ENCODE measurements around the gene PEX7. TPM values are rescaled to one million over a fixed set of nuclear protein-coding genes. Genes with fewer than 3 reads are reported as not detected.

The PEX7 gene
- total RNA-seq, 1 experiment from 2014 or later = 8.1 TPM

DNA sequence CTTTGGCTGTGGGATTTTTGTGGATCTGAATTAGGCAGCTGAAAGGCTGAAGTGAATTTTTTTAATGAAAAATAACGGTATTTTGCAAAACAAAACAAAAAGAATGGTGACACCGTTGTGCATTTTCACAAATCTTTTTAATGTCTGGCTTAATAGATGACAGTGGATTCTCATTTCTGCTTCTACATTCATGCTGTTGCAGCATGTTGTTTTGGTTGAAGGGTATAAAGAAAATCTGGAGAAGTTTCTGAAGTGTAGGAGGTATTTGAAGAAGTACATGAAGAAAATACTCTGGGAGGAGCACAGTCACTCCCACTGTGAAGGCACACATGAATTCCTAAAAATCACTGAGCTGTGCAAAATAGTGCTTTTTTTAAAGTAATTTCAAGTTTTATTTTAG lies 27.0 kb upstream of the PEX7 start:
- Histone ChIP-seq H3K9me3 (ENCODE audit: control insufficient read depth in 1 of 2, insufficient read depth in 1 of 2, low read depth in 1 of 2, low read length in 2 of 2) (no peaks in the 10 kb centered on the region), H3K9ac (ENCODE audit: low read length) (no peak overlapping the region), H3K4me2 (ENCODE audit: low read length) (no peak overlapping the region), H3K27me3 (ENCODE audit: insufficient read depth, low read length) (no peaks in the 10 kb centered on the region), H3K79me2 (ENCODE audit: insufficient read depth, low read length) (no peaks in the 10 kb centered on the region; the same call in 1 of the 2 replicates), H3K4me1 (ENCODE audit: control insufficient read depth in 1 of 2, insufficient read depth in 2 of 2, low read length in 2 of 2) (peaks cover 10 to 18% of the 10 kb centered on the region in 2 experiments; a peak in 3 of 4 replicates), H3K36me3 (ENCODE audit: control insufficient read depth in 1 of 2, insufficient read depth in 2 of 2, low read length in 2 of 2) (no peaks in the 10 kb centered on the region), H3K9me2 (ENCODE audit: insufficient read depth) (no peaks in the 10 kb centered on the region; the same call in 1 of the 2 replicates), H4K20me1 (ENCODE audit: insufficient read depth) (no peaks in the 10 kb centered on the region), H3K4me3 (replicated peaks in 1 of 2; ENCODE audit: low read depth in 1 of 2, low read length in 2 of 2) (no peak overlapping the region), H3K27ac (ENCODE audit: low read depth, low read length) (no peak overlapping the region), H2AFZ (ENCODE audit: low read depth, low read length, poor library complexity, severe bottlenecking) (no peak overlapping the region)
- ChIA-PET RAD21 (ENCODE audit: low non-redundant PET in 1 of 2, low total read pairs in 2 of 2, uncharacterized antibody in 2 of 2, unreplicated experiment in 2 of 2) (no interaction called here), CTCF (interaction anchor here (2.3 kb wide), 1 partner anchor 151 kb away, joined by 9 read pairs; no protein-coding TSS in a partner anchor), POLR2A (no interaction called here)
- ATAC-seq = no peak
- no peak for DNase-seq (ENCODE audit: low read depth, low spot score)
- TF ChIP-seq EZH2 (IDR thresholded peaks at IDR 0.05) = no peak
- no peak for TF ChIP-seq CBX3 (IDR thresholded peaks at IDR 0.05; ENCODE audit: low read depth)
- BruUV-seq (replicated peaks) = no TSS peak
- intact Hi-C loops (cut with micrococcal nuclease) = no loop called here

DNA sequence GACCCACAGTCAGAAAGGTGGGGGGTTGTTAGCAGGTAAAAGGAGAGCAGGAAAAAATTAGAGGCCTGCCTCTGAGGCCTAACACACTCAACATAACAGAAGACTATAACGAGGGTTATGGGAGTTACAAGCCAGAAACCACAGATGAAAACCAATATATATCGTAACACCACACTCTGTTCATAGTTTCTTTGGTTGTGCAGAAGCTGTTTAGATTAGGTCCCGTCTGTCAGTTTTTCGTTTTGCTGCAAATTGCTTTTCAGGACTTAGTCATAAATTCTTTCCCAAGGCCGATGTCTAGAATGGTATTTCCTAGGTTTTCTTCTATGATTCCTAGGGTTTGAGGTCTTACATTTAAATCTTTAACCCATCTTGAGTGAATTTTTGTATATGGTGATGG lies 26.4 kb upstream of the PEX7 start:
- H3K4me1 ChIP-seq (ENCODE audit: control insufficient read depth in 1 of 2, insufficient read depth in 2 of 2, low read length in 2 of 2) = peaks cover 4 to 12% of the 10 kb centered on the region in 2 experiments; a peak in 3 of 4 replicates
- no peak overlapping the region for H3K4me2 ChIP-seq (ENCODE audit: low read length)
- H3K9ac ChIP-seq (ENCODE audit: low read length) = no peak overlapping the region
- TF ChIP-seq, protein P1, sequence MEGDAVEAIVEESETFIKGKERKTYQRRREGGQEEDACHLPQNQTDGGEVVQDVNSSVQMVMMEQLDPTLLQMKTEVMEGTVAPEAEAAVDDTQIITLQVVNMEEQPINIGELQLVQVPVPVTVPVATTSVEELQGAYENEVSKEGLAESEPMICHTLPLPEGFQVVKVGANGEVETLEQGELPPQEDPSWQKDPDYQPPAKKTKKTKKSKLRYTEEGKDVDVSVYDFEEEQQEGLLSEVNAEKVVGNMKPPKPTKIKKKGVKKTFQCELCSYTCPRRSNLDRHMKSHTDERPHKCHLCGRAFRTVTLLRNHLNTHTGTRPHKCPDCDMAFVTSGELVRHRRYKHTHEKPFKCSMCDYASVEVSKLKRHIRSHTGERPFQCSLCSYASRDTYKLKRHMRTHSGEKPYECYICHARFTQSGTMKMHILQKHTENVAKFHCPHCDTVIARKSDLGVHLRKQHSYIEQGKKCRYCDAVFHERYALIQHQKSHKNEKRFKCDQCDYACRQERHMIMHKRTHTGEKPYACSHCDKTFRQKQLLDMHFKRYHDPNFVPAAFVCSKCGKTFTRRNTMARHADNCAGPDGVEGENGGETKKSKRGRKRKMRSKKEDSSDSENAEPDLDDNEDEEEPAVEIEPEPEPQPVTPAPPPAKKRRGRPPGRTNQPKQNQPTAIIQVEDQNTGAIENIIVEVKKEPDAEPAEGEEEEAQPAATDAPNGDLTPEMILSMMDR (IDR thresholded peaks at IDR 0.05 in 2 of 3, conservative IDR thresholded peaks at IDR 0.05 in 1 of 3; ENCODE audit: borderline replicate concordance in 1 of 3, insufficient read depth in 1 of 3, low read depth in 2 of 3, low read length in 2 of 3) = no peak
- no peak for TF ChIP-seq TCF7L2 (IDR thresholded peaks at IDR 0.05; ENCODE audit: borderline replicate concordance, extremely low read depth, insufficient read depth, insufficient read length)
- TF ChIP-seq POLR2A (IDR thresholded peaks at IDR 0.05; ENCODE audit: borderline replicate concordance, extremely low read depth, insufficient read depth, insufficient read length) = no peak
- TF ChIP-seq CBX3 (IDR thresholded peaks at IDR 0.05; ENCODE audit: low read depth) = no peak
- TF ChIP-seq JUND (IDR thresholded peaks at IDR 0.05) = no peak
- TF ChIP-seq EGR1 (IDR thresholded peaks at IDR 0.05; ENCODE audit: low read depth) = no peak
- TF ChIP-seq EZH2 (IDR thresholded peaks at IDR 0.05) = no peak
- no peak for TF ChIP-seq SIN3A (IDR thresholded peaks at IDR 0.05; ENCODE audit: low read depth)
- no peak for TF ChIP-seq ZNF274 (IDR thresholded peaks at IDR 0.05; ENCODE audit: low read depth, low read length)
- TF ChIP-seq POLR2AphosphoS5 (IDR thresholded peaks at IDR 0.05; ENCODE audit: low read depth, low read length) = no peak
- TF ChIP-seq CEBPB (IDR thresholded peaks at IDR 0.05; ENCODE audit: low read depth) = no peak
- TF ChIP-seq, protein P2, sequence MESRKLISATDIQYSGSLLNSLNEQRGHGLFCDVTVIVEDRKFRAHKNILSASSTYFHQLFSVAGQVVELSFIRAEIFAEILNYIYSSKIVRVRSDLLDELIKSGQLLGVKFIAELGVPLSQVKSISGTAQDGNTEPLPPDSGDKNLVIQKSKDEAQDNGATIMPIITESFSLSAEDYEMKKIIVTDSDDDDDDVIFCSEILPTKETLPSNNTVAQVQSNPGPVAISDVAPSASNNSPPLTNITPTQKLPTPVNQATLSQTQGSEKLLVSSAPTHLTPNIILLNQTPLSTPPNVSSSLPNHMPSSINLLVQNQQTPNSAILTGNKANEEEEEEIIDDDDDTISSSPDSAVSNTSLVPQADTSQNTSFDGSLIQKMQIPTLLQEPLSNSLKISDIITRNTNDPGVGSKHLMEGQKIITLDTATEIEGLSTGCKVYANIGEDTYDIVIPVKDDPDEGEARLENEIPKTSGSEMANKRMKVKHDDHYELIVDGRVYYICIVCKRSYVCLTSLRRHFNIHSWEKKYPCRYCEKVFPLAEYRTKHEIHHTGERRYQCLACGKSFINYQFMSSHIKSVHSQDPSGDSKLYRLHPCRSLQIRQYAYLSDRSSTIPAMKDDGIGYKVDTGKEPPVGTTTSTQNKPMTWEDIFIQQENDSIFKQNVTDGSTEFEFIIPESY (IDR thresholded peaks at IDR 0.05; ENCODE audit: extremely low read depth, insufficient replicate concordance, low read length) = no peak
- no peak for TF ChIP-seq EZH2phosphoT487 (IDR thresholded peaks at IDR 0.05; ENCODE audit: borderline replicate concordance)
- ChIA-PET POLR2A (no interaction called here), RAD21 (ENCODE audit: low non-redundant PET in 1 of 2, low total read pairs in 2 of 2, uncharacterized antibody in 2 of 2, unreplicated experiment in 2 of 2) (no interaction called here), CTCF (no interaction called here)
- H3K9me3 ChIP-seq (ENCODE audit: control insufficient read depth in 1 of 2, insufficient read depth in 1 of 2, low read depth in 1 of 2, low read length in 2 of 2) = no peaks in the 10 kb centered on the region
- H3K79me2 ChIP-seq (ENCODE audit: insufficient read depth, low read length) = no peaks in the 10 kb centered on the region; the same call in 1 of the 2 replicates
- no peak for ATAC-seq
- DNase-seq (ENCODE audit: low read depth, low spot score) = no peak
- H4K20me1 ChIP-seq (ENCODE audit: insufficient read depth) = no peaks in the 10 kb centered on the region
- no peak overlapping the region for H2AFZ ChIP-seq (ENCODE audit: low read depth, low read length, poor library complexity, severe bottlenecking)
- no peak overlapping the region for H3K27ac ChIP-seq (ENCODE audit: low read depth, low read length)
- no TSS peak for BruUV-seq (replicated peaks)
- no peak overlapping the region for H3K4me3 ChIP-seq (replicated peaks in 1 of 2; ENCODE audit: low read depth in 1 of 2, low read length in 2 of 2)
- H3K9me2 ChIP-seq (ENCODE audit: insufficient read depth) = no peaks in the 10 kb centered on the region; the same call in 1 of the 2 replicates
- H3K36me3 ChIP-seq (ENCODE audit: control insufficient read depth in 1 of 2, insufficient read depth in 2 of 2, low read length in 2 of 2) = no peaks in the 10 kb centered on the region
- no peaks in the 10 kb centered on the region for H3K27me3 ChIP-seq (ENCODE audit: insufficient read depth, low read length)
- intact Hi-C loops (cut with micrococcal nuclease) = no loop called here

All from HCT116 (cell line).